Measurements from ENCODE around the gene MAPRE2. TPM values are rescaled to one million over a fixed set of nuclear protein-coding genes. Genes with fewer than 3 reads are reported as not detected.
"Not testable (repeated sequence)": the region's sequence is repeated elsewhere in the genome, so short reads cannot be mapped to it uniquely, and the experiment has no call there.

The MAPRE2 gene
- total RNA-seq, 2 experiments from 2014 or later, result 70.7 to 72.7 TPM

- CTCF ChIA-PET, result no interaction called here
- no peak overlapping the region for H3K4me3 Mint-ChIP-seq
- H3K4me1 Mint-ChIP-seq (ENCODE audit: low read depth), result peaks cover 12% of the 10 kb centered on the region
- ATAC-seq (no peak), DNase-seq (no peak)
- POLR2A ChIA-PET, result no interaction called here
- no peak overlapping the region for H3K27ac Mint-ChIP-seq
- H3K36me3 Mint-ChIP-seq (ENCODE audit: low read depth), result no peaks in the 10 kb centered on the region
- no peak for TF ChIP-seq CTCF (IDR thresholded peaks at IDR 0.05)
- H3K27me3 Mint-ChIP-seq, result no peaks in the 10 kb centered on the region
- intact Hi-C loops (cut with micrococcal nuclease), result no loop called here
- H3K9me3 Mint-ChIP-seq, result no peaks in the 10 kb centered on the region
Measured at GRCh38 chr18:35163721-35164120, 122.5 kb downstream of the MAPRE2 start.

GRCh38 chr18:35164133-35164532 is 122.9 kb downstream of the MAPRE2 start:
- DNase-seq (no peak), ATAC-seq (no peak)
- ChIA-PET POLR2A (no interaction called here), CTCF (no interaction called here)
- Mint-ChIP-seq H3K4me3 (no peak overlapping the region), H3K4me1 (ENCODE audit: low read depth) (peaks cover 7% of the 10 kb centered on the region), H3K27ac (no peak overlapping the region), H3K27me3 (no peaks in the 10 kb centered on the region), H3K9me3 (no peaks in the 10 kb centered on the region), H3K36me3 (ENCODE audit: low read depth) (no peaks in the 10 kb centered on the region)
- TF ChIP-seq CTCF (IDR thresholded peaks at IDR 0.05), result no peak
- intact Hi-C loops (cut with micrococcal nuclease), result no loop called here

GRCh38 chr18:35167332-35167731 is 126.1 kb downstream of the MAPRE2 start:
- Mint-ChIP-seq H3K36me3 (ENCODE audit: low read depth) (no peaks in the 10 kb centered on the region), H3K4me3 (no peak overlapping the region), H3K4me1 (ENCODE audit: low read depth) (peaks cover 4% of the 10 kb centered on the region), H3K27me3 (no peaks in the 10 kb centered on the region), H3K9me3 (no peaks in the 10 kb centered on the region), H3K27ac (no peak overlapping the region)
- CTCF ChIA-PET, result interaction anchor here (1.2 kb wide), 1 partner anchor 22 kb away, joined by 3 read pairs; no protein-coding TSS in a partner anchor
- no peak for DNase-seq
- no peak for ATAC-seq
- intact Hi-C loops (cut with micrococcal nuclease), result no loop called here
- TF ChIP-seq CTCF (IDR thresholded peaks at IDR 0.05), result no peak
- POLR2A ChIA-PET, result no interaction called here

- CTCF ChIA-PET, result interaction anchor here (1.2 kb wide), 1 partner anchor 22 kb away, joined by 3 read pairs; no protein-coding TSS in a partner anchor
- intact Hi-C loops (cut with micrococcal nuclease), result no loop called here
- DNase-seq, result no peak
- ATAC-seq, result no peak
- Mint-ChIP-seq H3K27ac (no peak overlapping the region), H3K27me3 (no peaks in the 10 kb centered on the region), H3K9me3 (no peaks in the 10 kb centered on the region), H3K4me1 (ENCODE audit: low read depth) (peaks cover 4% of the 10 kb centered on the region), H3K36me3 (ENCODE audit: low read depth) (no peaks in the 10 kb centered on the region), H3K4me3 (no peak overlapping the region)
- no peak for TF ChIP-seq CTCF (IDR thresholded peaks at IDR 0.05)
- POLR2A ChIA-PET, result no interaction called here
Measured at GRCh38 chr18:35167857-35168256, 126.6 kb downstream of the MAPRE2 start.

GRCh38 chr18:35170323-35170722 is 129.1 kb downstream of the MAPRE2 start:
- H3K27me3 Mint-ChIP-seq; H3K4me3 Mint-ChIP-seq; ATAC-seq; H3K36me3 Mint-ChIP-seq (ENCODE audit: low read depth); H3K9me3 Mint-ChIP-seq; intact Hi-C loops (cut with micrococcal nuclease); H3K27ac Mint-ChIP-seq; POLR2A ChIA-PET; DNase-seq: not testable (repeated sequence)
- peaks cover 14% of the 10 kb centered on the region for H3K4me1 Mint-ChIP-seq (ENCODE audit: low read depth)
- CTCF ChIA-PET, result interaction anchor here (1.2 to 1.6 kb wide), 3 partner anchors 10 to 509 kb away, joined by 3 to 4 read pairs (median 4); no protein-coding TSS in a partner anchor

Measured in activated CD8-positive, alpha-beta T cell treated with anti-CD3 and anti-CD28 coated beads for 36 hours (primary cell).